Stimulated activated CD8-positive, alpha-beta memory T cell treated with anti-CD3 and anti-CD28 coated beads, Interleukin-15, amount 100 ng/mL, for 4 hours (primary cell): ENCODE data around the gene SLC13A4.
"Not testable (repeated sequence)": the region's sequence is repeated elsewhere in the genome, so short reads cannot be mapped to it uniquely, and the experiment has no call there.

Experiments used
- DNase-seq, 2 donors: peaks; one replicate each; pipeline ENCODE4 v3.0.0-alpha.2; 2020; ENCODE audit warnings: low read depth in 2 of 2

The SLC13A4 gene

DNA sequence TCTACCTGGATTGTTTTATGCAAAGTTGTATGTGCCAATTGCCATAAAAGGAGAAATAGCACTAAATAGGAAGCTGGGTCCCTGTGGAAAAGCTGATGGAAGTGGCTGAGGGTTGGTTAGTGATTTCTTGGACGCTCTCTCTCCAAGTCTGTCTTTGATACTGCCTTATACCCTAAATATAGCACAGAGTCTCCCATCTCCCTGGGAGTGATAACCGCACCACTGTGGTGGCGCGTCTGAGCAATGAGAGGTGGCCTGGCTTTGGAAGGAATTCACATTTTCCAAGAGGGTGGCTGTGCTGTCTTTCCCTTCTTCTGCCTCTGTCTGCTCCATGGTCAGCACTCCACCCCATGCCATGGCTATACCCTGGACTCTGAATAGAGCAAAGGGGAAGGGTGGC lies 34.4 kb downstream of the SLC13A4 start:
- DNase-seq = no peak

DNA sequence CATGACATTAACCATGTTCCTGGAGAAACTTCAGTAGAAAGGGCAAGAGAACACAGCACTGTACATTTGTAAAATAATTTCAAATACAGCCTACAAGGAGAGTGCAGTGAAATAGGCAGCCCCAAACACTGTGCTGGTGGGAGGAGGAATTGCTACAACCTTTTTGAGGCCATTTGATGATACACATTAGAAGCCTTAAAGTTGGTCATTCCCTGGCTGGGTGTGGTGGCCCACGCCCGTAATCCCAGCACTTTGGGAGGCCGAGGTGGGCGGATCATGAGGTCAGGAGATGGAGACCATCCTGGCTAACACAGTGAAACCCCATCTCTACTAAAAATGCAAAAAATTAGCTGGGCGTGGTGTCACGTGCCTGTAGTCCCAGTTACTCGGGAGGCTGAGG lies 35.4 kb downstream of the SLC13A4 start:
- DNase-seq = not testable (repeated sequence)

DNA sequence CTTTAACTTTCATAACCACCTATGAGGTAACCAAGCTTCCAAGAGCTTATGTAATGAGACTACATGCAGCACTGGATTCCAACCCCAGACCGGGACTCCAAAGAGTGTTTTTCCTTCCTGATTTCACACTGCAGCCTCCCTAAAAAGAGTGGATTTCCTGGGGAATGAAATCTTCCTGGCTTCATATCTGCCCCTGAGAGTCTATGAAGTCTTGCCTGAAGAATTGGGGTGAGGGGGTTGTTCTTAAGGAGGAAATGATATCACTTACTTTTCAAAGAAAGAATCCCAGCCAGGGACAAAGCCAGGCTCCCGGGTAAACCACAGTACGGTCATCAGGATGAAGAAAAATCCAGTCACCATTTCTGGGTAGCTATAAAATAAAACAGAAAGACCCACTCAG lies 35.9 kb downstream of the SLC13A4 start:
- no peak for DNase-seq

DNA sequence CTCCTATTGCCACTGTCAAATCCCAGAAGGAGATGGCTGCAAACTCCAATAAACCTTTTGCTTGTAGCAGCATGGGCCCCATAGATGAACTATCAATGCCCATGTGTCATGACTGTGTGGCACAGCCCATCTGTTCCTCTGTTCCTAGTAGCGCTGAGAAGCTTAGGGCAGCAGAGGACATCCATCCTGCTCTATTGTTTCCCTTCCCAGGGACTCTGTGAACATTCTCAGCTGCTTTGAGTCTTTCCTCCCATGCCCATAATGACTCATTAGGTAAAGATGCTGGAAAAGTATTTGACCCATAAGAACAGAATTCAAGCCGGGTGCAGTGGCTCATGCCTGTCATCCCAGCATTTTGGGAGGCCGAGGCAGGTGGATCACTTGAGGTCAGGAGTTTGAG lies 37.4 kb downstream of the SLC13A4 start:
- DNase-seq = no peak

DNA sequence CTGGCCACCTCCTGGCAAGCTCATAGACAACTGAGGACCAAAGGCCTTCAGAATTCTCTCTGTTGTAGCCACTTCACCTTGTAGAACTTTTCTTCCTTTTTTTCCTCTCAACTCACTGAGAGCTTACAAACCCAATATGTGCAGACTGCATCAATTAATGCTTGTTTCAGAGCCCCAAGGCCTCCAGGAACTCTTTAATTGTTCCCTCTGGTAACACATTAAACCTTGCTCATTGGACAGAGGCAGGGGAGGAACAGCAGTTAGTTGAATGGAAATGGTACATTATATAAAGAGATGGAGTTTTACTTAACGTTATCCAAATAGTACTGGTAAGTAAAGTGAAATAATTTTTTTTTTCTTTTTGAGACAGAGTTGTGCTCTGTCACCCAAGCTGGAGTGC lies 40.5 kb downstream of the SLC13A4 start:
- DNase-seq = no peak

DNA sequence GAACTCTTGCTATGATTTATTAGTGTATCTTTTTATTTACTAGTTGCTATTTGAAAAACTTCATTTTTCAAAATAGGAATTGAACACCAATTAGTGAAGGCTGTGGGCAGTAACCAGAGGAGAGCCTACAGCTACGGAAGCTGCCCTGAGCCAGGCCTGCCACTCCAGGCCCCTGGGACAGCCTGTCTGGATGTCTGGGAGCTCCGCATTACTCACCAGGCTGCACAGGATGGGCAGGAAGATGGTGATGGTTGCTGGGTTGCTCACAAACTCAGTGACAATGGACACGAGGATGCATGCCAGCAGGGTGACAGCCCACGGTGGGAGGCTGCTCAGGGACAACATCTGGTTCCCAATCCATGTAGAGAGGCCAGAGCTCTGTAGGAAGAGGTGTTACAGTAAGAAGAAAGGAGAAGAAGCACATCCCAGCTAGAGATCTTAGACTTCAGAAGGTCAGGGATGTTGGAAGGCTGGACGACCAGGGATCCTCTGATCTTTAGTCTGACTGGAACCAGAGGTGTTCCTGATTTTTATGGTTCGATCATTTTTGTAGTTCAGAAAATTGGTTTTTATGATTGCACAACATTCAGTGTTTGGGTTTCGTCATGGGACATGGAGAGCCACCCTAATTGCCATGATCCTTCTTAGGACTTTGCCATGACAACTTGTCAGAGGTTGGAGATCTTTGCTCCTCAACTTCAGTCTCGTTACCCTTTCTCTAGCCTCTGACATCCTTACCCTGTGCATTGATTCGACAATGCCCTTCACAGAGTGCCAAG lies 42.5 kb downstream of the SLC13A4 start:
- no peak for DNase-seq

DNA sequence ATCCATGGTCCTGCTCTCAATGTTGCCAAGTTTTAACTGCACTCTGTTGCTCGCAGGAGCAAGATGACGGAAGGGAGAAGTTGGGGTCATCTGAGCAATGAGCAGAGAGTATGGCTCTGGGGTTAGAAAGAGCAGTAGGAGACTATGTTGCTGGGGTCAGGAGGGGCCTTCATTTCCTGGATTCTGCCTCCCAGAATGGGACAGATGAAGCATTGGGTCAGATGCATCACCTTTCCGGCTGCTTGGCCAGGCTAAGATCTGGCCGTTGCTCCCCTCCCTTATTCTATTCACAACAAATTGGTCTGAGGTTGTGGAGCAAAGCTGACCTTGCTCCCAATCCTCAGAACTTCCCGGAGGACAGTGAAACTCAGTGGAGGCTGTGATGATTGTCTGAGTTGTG lies 43.3 kb downstream of the SLC13A4 start:
- DNase-seq = no peak

DNA sequence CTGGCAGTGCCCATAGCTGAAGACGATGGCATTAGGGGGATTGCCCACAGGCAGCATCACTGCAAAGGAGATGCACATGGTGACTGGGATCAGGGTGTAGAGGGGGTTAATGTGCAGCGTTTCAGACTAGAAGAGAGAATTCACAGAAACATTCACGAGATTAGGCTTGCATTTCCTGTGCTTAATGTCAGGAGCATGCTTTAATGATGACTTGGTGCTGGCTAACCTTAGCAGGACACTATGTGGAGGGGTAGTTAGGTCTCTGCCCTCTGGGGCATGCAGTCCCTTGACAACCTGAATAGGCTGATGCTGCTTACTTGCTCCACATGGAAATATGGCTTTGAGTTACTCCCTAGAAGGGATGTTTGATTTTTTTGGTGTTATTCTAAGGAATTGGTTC lies 43.9 kb downstream of the SLC13A4 start:
- no peak for DNase-seq

DNA sequence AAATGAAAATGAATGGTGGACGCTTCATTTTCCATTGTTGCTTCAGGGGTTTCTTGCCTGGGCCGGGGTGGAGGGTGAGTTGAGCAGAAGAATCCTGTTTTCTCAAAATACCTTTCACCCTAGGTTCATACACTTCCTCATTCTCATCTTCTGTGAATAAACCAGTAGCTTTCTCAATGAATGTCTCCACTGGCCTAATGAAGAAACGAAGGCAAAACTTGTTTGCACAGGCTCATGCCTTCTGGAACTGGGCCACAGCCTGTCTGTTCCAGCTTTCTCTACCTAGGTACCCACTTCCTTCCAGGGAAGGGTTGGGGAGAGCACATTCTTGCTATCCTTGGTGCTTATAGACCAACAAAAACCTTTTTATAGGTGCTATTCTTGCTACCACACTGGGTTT lies 44.4 kb downstream of the SLC13A4 start:
- no peak for DNase-seq

DNA sequence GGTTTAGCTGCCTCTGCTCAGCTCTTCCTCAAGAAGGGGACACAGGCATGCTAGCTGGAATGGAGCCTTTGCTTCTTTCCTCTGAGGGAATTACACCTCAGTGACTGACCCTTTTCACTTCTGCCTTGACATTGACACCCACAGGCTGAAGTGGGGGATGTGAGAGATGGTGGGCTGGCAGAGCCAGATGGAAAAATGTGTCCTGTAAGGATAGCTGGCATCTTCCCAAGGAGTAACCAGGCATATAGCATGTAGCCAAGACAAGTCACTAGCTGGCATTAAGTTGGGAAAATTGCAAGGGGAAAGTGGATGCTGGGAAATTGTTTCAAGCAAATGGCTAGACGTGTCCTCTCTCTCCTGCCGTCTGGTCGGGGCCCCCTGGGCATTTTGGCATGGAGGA lies 45.8 kb downstream of the SLC13A4 start:
- DNase-seq = no peak

DNA sequence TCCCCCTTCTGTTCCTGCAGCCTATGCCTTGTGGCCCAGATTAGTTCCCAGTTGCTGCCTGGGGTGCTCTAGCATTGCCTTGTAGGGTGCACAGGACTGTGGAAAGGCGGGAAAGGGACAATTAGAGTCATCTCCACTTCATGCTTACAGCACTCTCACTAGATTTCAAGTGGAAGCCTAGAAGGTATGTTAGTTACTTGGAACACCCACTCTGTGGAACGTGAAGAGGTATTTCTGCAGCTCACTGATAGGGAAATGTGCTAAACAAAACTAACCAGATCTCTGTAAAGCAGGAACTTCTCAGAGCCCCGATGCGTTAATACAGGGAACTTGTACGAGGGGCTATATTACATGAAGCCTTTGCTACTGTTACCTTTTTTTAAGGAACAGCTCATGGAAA lies 46.2 kb downstream of the SLC13A4 start:
- DNase-seq = no peak

DNA sequence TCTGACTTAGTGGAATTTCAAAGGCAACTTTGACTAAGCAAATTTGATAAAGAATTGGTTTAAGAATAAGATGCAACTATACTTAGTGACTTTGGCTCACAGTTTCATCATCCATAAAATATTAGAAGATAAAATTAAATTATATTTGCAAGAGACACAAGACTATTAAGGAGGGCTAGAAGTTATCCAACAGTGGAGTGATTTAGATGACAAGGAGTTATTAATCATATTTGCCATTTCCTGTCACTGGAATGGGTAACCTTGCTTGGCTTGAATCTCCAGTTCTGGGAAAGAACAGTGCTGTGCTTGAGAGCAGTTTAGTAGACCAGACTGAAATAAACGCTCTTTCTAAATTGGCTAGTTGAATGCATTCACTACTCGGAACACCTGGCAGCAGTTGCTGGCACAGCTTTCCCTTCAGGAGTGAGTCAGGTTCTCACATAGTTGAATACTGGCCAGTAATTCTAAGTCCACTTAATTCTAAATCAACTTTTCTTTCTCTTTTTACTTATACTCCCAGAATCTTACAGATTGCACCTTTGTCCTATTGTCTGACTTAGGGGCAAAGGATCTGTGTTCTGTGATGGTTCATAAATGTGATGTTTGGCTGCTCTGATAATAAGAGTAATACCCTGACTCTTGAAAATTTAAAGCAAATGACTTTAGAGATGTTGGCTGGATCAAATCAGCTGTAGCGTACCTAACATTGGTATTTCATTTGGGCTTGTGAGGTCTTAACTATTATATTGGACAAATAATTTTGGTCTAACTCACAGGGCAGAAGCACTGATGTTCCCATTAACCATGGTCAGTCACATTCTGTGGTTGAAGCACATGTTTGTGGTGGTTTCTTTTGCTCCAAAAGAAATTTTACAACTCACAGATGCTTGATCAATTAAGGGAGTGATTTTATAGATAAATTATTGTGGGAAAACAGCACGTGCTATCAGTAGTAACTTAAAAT lies 49.1 kb downstream of the SLC13A4 start:
- DNase-seq = no peak

DNA sequence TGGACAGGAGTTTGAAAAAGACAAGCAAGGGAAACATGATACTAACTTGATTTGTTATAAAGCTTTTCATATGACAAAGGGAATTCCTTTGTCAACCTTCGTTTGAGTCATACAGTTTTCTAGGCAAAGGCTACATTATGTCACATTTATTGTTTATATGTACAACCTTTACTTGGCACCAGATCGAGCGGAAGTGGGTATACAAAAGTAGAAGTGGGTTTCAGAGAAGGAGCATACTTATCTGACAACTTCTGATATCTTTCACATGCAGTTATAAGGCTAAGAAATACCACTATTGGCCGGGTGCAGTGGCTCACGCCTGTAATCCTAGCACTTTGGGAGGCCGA lies 54.7 kb downstream of the SLC13A4 start:
- no peak for DNase-seq

DNA sequence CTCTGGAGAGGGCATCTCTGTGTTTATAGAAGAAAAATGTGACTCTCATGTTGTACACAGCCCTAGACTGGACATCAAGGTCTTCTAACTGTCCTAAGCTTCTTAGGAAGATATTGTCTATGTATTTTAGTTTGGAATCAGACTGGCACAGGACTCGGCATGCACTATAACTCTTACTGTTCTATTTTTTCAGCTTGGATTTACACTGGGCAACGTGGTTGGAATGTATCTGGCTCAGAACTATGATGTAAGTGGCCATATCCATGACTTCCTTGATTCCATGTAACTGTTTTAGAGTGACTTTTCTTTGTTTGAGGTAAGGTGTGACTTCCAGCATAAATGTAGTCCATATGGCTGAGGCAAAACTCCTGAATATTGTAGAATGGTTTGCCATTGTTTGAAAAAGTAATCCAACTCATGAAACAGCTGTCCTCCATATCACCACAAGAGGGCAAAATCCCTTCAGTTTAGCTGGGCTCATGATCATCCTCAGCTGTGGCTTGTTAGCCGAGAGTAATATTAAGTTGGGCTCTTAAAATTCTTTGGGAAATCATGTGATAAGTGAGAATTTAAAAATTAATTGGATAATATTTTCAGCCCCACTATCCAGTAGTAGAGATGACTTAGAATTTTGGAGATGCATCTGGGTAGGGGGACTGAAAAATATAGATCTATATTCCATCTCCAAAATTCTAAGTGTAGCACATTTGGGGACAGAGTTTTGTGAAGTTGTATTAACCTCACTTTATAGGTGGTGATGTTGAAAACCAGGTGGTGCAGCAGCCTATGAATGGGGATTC lies 55.2 kb downstream of the SLC13A4 start:
- DNase-seq = no peak

DNA sequence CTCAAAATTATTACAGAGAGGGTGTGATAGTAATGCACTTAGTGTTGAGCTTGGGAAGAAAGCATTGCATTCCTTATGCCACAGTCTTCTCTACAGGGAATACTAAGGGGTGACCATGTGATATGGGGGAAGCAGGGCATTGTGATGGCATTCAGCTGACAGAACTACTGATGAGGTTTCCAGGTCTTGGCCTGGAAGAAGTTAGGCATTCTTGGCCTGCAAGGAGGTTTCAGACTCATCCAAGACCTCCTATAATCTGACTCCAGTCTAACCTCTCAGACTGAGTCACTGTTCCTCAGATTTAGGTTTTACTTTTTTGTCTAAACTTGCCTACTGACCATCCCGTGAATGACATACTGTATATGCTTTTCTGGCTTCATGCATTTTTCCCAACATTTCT lies 57.8 kb downstream of the SLC13A4 start:
- no peak for DNase-seq

DNA sequence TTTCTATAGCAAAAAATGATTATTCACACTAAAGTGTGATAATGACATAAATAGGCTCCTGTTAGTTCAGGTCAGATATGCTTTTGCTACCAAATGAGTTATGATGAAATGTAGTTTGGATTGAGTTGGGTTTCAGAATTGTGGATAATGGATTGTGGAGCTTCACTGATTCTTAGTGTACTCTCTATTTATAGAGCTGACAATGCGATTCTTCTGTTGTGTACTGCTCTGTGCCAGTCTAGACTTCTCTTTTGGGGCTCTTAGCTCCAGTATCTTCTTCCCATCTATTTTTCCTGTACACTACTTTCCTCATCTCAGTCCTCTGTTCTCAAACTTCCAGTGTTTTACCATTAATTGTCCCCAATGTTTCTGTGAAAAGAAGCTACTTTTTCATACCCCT lies 58.2 kb downstream of the SLC13A4 start:
- no peak for DNase-seq

DNA sequence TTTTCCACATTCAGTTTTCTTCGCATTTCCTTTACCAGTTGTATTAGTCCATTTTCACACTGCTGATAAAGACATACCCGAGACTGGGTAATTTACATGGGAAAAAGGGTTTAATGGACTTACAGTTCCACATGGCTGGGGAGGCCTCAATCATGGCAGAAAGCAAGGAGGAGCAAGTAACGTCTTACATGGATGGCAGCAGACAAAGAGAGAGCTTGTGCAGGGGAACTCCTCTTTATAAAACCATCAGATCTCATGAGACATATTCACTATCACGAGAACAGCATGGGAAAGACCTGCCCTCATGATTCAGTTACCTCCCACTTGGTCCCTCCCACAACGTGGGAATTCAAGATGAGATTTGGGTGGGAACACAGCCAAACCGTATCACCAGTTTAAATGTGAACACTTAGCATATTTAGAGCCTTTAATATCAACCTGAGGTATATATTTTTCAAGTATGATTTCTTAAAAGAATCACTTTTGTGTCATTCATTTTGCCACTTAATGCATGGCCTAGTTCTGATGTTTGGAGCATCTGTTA lies 59.1 kb downstream of the SLC13A4 start:
- DNase-seq = not testable (repeated sequence)

DNA sequence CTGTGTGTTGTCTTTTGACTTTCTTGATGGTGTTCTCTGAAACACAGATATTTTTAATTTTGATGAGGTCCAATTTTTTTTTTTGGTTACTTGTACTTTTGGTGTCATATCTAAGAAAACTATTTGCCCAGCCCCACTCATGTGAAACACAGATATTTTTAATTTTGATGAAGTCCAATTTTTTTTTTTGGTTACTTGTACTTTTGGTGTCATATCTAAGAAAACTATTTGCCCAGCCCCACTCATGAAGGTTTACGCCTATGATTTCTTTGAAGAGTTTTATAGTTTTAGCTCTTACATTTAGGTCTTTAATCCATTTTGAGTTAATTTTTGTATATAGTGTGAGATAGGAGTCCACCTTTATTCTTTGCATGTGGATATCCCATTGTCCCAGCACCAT lies 60.4 kb downstream of the SLC13A4 start:
- not testable (repeated sequence) for DNase-seq

DNA sequence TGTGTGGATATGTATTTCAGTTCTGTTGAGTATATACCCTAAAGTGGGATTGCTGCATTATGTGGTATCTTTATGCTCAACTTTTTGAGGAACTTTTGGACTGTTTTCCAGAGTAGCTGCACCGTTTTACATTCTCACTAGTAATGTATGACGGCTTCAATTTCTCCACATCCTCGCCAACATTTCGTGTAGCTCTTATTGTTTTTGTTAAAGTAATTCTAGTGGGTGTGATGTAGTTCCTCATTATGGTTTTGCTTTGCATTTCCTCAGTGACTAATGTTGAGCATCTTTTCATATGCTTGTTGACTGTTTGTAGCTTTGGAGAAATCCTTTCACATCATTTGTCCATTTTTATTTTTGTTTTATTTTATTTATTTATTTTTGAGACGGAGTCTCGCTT lies 61.1 kb downstream of the SLC13A4 start:
- DNase-seq = no peak

DNA sequence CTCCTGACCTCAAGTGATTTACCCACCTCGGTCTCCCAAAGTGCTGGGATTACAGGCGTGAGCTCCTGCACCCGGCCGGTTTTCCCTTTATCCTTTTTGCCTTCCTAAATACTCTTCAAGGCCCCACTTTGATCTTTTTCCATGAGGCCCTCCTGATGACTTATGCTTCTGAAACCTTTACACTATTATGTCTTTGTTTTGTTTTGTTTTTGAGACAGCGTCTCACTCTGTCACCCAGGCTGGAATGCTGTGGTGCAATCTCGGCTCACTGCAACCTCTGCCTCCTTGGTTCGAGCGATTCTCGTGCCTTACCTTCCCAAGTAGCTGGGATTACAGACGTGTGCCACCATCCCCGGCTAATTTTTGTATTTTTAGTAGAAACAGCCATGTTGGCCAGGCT lies 61.8 kb downstream of the SLC13A4 start:
- DNase-seq = no peak

DNA sequence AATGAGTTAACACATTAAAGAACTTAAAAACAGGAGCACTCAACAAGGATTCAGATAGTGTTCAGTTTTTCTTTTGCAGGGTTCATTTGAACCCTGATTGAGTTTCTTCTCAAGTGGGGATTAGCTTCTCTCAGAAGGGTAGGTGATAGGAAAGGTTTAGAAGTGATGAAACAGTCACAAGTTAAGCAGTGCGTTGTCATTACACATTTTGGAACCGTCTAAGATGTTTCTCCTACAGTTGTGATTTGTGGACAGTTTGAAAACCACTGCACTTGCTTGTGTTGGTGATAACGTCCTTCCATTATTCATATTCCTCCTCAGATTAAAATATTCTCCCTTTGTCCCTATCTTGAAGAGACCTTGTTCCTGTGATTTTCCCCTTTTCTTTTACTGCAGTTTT lies 62.9 kb downstream of the SLC13A4 start:
- DNase-seq = no peak

DNA sequence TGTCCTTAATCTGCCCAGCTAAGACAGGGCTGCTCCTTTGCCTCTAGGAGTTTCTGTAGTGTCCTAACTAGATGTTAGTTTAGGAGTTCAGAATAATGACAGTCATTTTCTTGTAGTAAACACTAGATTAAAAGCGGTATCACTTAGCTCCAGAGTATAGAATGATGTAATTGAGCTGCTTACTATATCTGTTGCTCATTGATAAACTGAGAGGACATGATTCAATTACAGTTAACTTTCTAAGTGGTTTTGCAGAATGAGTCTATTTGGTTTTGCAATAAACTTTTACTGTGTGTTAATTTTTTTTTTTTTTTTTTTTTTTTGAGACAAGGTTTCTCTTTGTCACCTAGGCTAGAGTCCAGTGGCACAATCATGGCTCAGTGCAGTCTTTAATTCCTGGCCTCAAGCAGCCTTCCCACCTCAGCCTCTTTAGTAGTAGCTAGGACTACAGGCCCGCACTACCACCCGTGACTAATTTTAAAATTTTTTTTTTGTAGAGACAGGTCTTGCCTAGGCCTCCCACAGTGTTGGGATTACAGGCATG lies 63.9 kb downstream of the SLC13A4 start:
- no peak for DNase-seq
